K562 (cell line): Measurements from ENCODE around the gene VSIG10L. TPM values are rescaled to one million over a fixed set of nuclear protein-coding genes. Genes with fewer than 3 reads are reported as not detected.
A peak's percentile ranks its signal among the peaks of the same experiment; 100 is the strongest.

ENCODE experiments used
- HDAC1 ChIP-seq, 2 experiments: fragments of 450-650 bp; IDR thresholded peaks; 2 replicates each; pipeline ENCODE4 v1.6.1; 2016 to 2017; ENCODE audit warnings: inconsistent platforms in 1 of 2, mild to moderate bottlenecking in 1 of 2, moderate library complexity in 1 of 2
- HMGN3 ChIP-seq: IDR thresholded peaks from 2 replicates; pipeline ENCODE4 v1.6.1; 2011; ENCODE audit warnings: borderline replicate concordance, low read depth, mild to moderate bottlenecking, mixed read lengths, low read length; ENCODE audit not compliant: insufficient read length; ENCODE audit errors: extremely low read depth
- NONO ChIP-seq, 2 experiments: fragments of 200-400 bp in 1 of 2; fragments of 450-650 bp in 1 of 2; formaldehyde crosslinking in 1 of 2; IDR thresholded peaks; 2 replicates each; pipeline ENCODE4 v1.6.1; 2017; ENCODE audit warnings: low read depth in 2 of 2, mild to moderate bottlenecking in 2 of 2, moderate library complexity in 2 of 2, low read length in 1 of 2
- PHB ChIP-seq: fragments of 250-450 bp; sonication (Bioruptor Pico); IDR thresholded peaks from 2 replicates; pipeline ENCODE4 v1.5.0; 2021
- TBP ChIP-seq: optimal IDR thresholded peaks from 2 replicates; pipeline ENCODE3; 2011; ENCODE audit warnings: low read depth, low read length, improper control_type of control experiment
- TEAD4 ChIP-seq, 2 experiments: sonication (generic) in 1 of 2; formaldehyde crosslinking in 1 of 2; IDR thresholded peaks; 2 replicates each; pipeline versions ENCODE4 v1.6.1 to v1.8.0; 2012 to 2022; ENCODE audit warnings: borderline replicate concordance in 1 of 2, inconsistent platforms in 1 of 2, low read length in 1 of 2, mild to moderate bottlenecking in 1 of 2, missing genetic modification reagents in 1 of 2
- ZBTB26 ChIP-seq: fragments of 450-650 bp; formaldehyde crosslinking; IDR thresholded peaks from 2 replicates; pipeline ENCODE4 v1.4.0; 2022; ENCODE audit warnings: missing genetic modification characterization
- ZBTB33 ChIP-seq: sonication (generic); formaldehyde crosslinking; IDR thresholded peaks from 2 replicates; pipeline ENCODE4 v1.8.1; 2023; ENCODE audit warnings: mild to moderate bottlenecking, missing genetic modification reagents
- ZBTB40 ChIP-seq, 2 experiments: fragments of 450-650 bp in 1 of 2; sonication (generic) in 1 of 2; formaldehyde crosslinking in 1 of 2; IDR thresholded peaks; 2 replicates each; pipeline versions ENCODE4 v1.7.1 to v1.9.0; 2016 to 2022; ENCODE audit warnings: inconsistent platforms in 1 of 2, mild to moderate bottlenecking in 1 of 2, missing genetic modification reagents in 1 of 2
- ZFP1 ChIP-seq: fragments of 450-650 bp; formaldehyde crosslinking; IDR thresholded peaks from 2 replicates; pipeline ENCODE4 v1.4.0; 2020; ENCODE audit warnings: mild to moderate bottlenecking, mixed read lengths
- ZNF766 ChIP-seq: fragments of 200-800 bp; sonication (Bioruptor generic); conservative IDR thresholded peaks from 2 replicates; pipeline ENCODE4 v1.6.1; 2016; ENCODE audit warnings: missing genetic modification characterization, missing compliant biosample characterization
- ZNF77 ChIP-seq: fragments of 250-450 bp; sonication (Bioruptor Pico); IDR thresholded peaks from 2 replicates; pipeline ENCODE4 v1.5.0; 2020
- polyA plus RNA-seq, 8 experiments: library from polyadenylated mRNA; depleted of rRNA in 4 of 8; stranded (reverse) in 5 of 8; unstranded in 3 of 8; fragments of >200 nt; fragmentation: Nextera tagmentation in 2 of 8; fragmentation: Illumina TruSeq in 1 of 8; extraction: Ambion mirVana in 2 of 8; extraction: Trizol in 1 of 8; gene quantifications; 2 replicates each; pipeline versions ENCODE4 v1.2.1 to v1.2.3, GENCODE V29; 2011 to 2014; ENCODE audit warnings: inconsistent platforms in 1 of 8, missing spikeins in 1 of 8
- total RNA-seq, 7 experiments: library from RNA; depleted of rRNA in 6 of 7; stranded (reverse); fragments of >200 nt in 6 of 7; fragmentation: Illumina TruSeq in 2 of 7; extraction: Trizol in 2 of 7; gene quantifications; 2 replicates each; pipeline versions ENCODE4 v1.2.1 to v1.2.3, GENCODE V29; 2011 to 2021; ENCODE audit warnings: low replicate concordance in 1 of 7

Gene VSIG10L
- total and polyA plus RNA-seq, 9 of the 15 experiments (the other 6 are each of a cell fraction or from before 2014, with no cell fraction given) = 1.1 to 7.6 (median 2.2) TPM

GRCh38 chr19:51339687-51340656 is 2.0 kb downstream of the VSIG10L start (continued):
- TF ChIP-seq ZBTB33 (no peak), ZBTB40 (IDR thresholded peaks at IDR 0.05) (peak; percentile 54; the same call in 1 of the 2 replicates), ZBTB40 (CRISPR knock-in tag; IDR thresholded peaks at IDR 0.05) (no peak), TBP (peak; percentile 85), ZFP1 (CRISPR knock-in tag) (no peak), NONO (IDR thresholded peaks at IDR 0.05; ENCODE audit: low read depth in 2 of 2, low read length in 1 of 2) (peak; percentile 78 to 92; a peak in 3 of 4 replicates), TEAD4 (IDR thresholded peaks at IDR 0.05; ENCODE audit: low read length) (no peak; the same call in 1 of the 2 replicates), TEAD4 (CRISPR knock-in tag; IDR thresholded peaks at IDR 0.05; ENCODE audit: borderline replicate concordance) (peak; percentile 76; the same call in 1 of the 2 replicates), ZNF77 (no peak), ZBTB26 (CRISPR knock-in tag) (no peak), PHB (CRISPR knock-in tag) (0 out of 2 replicates have a peak, but pooled peaks have one; percentile 31), HDAC1 (IDR thresholded peaks at IDR 0.05) (0 out of 4 replicates have a peak, but pooled peaks of 1 of the 2 experiments have one; percentile 35), ZNF766 (peak; percentile 74; the same call in 1 of the 2 replicates), HMGN3 (peak; percentile 92)
